Suppressor macrophage treated with lipopolysaccharide for 1 hour (primary cell): Measurements from ENCODE around the gene GNAT3.
A peak's percentile ranks its signal among the peaks of the same experiment; 100 is the strongest.

Source experiments
- DNase-seq, 3 donors: peaks; one replicate each; pipeline ENCODE4 v3.0.0-alpha.2; 2020 to 2022

The GNAT3 gene

DNA sequence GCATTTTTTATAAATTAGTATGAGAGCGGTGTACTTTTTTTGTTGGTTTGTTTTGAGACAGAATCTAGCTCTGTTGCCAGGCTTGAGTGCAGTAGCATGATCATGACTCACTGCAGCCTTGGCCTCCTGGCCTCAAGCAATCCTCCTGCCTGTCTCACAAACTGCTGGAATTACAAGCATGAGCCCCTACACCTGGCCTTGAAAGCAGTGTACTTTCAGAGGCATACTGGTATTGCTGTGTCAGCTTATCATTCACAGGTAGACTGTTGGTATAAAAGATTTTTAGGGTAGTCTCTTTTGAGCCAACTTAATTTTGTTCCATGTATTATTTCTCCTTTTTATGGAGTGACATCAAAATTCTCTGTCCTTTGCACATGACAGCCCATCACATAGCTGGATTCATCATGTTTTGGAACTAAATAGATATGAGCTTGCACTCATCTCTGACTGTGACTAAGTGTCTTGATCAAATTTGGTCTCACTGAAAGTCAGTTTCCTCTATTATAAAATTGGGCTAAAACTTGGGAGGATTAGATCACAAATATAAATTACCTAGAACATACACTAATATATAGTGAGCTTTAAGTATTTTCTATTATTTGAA is 12.4 kb downstream of the GNAT3 start:
- peak; percentile 59 to 61 (median 60) for DNase-seq

DNA sequence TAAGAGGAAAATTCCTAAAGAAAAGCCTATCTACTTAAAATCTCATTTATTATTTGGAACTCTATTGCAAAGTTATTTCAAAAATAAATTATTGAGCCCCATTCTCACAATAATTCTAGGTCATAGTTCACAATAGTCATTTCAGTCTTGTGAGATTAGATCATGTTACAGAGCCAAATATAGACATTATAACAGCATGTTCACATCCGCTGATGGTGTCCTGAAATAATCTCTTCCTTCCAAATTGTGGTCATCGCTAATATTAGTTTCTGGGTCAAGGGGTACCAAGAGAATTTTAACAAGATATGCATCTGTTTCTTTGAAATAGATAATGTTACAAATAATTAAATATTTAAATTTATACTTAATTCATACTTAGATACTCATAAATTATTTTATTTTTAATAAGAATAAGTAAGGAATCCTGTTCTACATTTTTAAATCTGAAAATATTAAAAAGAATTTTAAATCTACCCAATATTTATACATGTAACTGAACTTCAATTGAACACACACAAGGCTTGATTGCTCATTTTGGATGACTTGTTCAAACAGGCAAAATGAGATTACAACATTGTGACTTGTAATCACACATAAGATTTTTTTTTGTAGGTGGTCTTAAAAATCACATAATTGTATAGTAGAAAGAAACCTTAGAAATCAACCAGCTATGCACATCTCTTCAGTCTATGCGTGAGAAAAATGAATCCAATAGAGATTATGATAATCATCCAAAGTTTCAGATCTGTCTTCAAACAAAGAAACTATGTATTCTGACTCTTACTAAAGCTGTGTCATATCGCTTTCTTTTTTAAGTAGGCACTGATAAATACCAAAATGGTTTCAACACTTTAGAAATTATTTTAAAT is 13.1 kb downstream of the GNAT3 start:
- DNase-seq, result peak; percentile 8 to 49 (median 44)

DNA sequence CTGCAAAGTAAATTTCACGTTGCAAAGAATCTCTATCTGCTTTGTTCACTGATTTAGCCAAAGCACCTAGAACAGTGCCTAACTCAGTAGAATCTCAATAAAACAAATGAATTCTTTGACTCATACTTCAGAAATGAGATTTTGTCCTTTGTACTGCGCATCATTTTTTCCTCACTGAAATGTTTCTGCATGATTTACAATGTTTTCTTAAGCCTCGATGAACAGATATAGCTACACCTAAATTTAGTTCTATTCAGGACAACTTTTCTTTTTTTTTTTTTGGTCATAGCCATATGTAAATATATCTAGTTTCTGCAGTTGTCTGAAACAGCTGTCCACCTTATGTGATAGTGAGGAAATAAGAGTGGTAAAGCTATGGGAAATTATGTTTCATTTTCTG is 15.3 kb downstream of the GNAT3 start:
- no peak for DNase-seq

DNA sequence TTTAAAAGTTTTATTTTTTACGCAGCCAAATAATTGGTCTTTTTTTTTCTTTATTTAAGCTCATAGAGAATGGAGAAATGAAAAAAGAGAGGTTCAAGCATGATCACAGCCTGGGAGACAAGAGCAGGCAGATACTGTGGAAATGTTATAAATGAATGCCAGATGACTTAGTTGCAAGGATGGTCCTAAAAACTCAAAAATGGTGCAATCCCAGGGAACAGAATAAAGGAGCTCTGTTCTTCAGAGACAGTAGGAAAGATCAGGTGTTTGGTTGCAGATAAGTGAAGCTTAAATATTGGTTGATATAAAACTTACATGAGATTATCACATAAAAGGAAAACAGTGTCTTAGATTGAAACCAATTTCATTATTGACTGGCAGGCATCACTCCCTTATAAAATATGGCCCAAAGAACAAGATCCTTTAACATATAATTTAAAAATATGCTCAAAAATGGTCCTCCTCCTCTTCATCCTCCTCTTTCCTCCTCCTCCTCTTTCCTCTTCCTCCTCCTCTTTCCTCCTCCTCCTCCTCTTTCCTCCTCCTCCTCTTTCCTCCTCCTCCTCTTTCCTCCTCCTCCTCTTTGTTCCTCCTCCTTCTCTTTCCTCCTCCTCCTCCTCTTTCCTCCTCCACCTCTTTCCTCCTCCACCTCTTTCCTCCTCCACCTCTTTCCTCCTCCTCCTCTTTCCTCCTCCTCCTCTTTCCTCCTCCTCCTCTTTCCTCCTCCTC is 18.6 kb downstream of the GNAT3 start:
- DNase-seq, result no peak

DNA sequence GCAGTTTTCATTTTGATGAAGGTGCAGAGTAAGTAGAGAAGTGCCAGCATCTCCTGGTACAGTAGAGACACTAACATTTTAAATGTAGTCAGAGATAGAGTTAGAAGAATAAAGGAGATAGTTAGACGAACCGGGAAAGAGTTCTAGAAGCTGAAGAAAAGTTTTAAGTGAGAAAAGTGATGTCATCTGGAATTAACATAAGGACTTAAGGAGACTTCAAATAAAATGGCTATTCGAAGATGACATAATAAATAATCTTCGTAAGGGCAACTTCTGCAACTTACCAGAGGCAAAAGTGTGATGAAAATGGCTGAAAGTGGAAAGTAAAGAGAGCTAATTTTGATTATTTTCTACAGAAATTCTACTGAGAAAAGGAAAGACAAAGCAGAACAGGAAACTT is 20.4 kb downstream of the GNAT3 start:
- no peak for DNase-seq

DNA sequence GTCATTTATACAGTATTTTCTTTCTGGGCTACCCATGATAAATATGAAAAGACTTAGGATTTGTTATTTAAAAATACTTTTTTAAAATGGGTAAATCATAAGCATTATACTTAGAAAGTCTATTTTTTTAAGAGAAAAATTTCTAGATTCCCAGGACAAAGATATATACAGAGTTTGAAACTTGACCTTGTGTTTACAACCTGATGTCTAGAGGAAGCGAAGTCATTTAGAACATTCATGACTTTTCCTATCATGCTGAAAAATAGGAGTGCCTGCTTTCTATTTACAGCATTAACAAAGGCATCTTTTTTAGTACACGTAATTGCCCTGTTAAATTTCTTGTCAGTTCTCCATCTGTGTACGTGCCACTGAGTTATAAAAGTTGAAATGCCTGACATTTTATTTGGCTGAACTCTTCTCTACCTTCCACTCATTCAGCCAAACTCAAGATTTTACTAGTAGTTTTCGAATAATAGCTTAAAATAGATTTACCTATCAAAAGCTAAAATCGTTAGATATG is 23.0 kb downstream of the GNAT3 start:
- DNase-seq, result no peak

DNA sequence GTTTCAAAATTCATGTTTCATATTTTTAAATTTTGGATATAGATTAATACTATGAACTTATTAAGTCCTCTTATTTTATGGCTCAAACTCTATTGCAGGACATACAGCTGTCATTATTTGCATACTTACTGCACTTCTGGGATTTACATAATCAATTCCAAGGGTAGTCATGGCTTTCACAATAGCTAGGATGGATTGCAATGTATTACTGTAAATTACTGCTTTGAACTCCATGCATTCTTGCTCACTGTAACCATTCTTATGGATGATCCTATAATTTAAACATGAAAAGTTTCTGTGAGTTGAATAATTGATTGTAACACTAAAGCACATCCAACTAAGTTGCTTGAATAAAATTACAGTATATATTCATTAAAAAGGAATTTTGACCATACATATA is 23.5 kb downstream of the GNAT3 start:
- peak; percentile 20 to 65 (median 56) for DNase-seq

DNA sequence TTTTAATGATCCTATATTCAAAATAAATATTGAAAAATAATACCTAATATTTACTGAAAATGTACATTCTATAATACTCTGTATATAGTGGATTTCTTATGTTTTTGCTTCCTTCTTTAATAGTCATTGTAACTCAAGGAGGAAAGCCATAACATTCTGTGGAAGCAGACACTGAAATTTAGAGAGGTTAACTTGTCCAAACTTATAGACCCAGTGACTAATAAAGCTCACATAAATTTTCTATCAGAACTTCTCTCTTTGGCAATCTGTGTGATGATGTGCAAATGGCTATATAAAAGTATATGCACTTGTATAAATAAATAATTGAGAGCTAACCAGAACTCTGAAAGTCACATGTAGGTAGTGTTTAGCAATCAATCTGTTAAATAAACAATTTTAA is 26.1 kb downstream of the GNAT3 start:
- DNase-seq, result no peak

DNA sequence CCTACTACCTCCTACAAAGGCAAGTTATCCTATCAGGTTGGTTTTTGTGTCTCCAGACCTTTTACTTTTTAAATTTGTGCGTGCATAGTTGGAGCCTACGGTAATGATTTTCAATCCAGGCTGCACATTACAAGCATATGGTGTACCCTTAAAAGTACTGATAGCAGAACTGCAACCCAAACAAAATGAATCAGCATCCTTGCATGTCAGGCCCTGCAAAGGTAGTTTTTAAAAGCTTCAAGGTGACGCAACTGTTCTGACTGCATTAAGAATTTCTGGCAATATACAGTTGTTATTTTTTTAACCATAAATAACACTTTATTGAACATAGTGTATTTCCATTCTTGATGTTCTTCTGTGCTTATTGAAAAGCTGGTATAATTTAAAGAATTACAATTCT is 28.9 kb downstream of the GNAT3 start:
- no peak for DNase-seq

DNA sequence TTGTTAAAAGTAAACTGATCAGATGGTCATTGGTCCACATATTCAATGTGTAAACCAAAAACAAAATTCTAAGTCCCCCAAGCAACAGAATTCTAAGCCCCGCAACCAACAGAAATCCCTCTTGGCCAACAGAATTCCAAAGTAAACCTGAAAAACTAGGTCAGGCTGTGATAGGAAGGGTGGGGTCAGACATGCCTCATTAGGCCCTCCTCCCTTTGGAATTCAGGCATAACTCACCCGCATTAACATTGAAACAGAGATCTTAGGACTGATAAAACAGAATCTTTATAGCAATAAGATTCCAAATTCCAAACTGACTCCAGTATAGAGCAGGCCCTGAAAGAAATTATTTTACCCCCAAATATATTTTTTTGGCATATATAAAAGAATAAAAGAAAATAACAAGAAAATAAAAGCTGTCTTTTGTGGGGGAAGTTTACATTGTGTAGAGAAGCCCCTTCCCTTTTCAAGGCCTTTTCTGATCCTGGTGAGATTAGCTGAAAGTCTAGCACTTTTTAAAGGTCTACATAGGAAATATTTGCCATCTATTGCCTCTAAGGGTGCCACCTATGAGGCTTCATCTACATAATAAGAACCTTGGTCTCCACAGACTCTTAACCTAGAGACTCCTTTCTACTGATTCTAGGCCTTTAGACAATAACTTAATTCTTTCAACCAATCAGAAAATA is 30.5 kb downstream of the GNAT3 start:
- no peak for DNase-seq

DNA sequence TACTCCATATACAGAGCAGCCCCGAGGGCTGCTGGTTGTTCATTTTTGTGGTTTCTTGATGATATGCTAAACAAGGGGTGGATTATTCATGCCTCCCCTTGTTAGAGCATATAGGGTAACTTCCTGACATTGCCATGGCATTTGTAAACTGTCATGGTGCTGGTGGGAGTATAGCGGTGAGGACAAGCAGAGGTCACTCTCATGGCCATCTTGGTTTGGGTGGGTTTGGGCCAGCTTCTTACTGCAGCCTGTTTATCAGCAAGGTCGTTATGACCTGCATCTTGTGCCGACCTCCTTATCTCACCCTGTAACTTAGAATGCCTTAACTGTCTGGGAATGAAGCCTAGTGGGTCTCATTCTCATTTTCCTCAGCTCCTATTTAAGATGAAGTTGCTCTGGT is 31.3 kb downstream of the GNAT3 start:
- no peak for DNase-seq

DNA sequence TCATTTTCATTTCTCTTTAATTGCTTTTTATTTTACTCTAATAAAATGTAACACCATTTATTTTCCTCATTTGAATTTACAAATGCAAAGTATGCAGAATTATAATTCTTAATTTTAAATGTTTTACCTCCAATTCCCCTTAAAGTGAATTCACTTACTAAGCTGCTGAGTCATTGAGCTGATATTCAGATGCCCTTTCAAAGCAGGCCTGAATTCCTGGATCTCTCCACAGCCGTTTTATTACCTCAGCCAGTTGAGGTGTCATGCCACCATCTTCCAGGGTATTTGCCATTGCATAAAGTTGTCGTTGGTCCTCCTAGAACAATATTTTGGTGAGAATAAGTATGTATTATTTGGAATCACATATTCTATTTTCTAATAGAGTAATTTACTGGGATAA is 33.2 kb downstream of the GNAT3 start:
- no peak for DNase-seq

DNA sequence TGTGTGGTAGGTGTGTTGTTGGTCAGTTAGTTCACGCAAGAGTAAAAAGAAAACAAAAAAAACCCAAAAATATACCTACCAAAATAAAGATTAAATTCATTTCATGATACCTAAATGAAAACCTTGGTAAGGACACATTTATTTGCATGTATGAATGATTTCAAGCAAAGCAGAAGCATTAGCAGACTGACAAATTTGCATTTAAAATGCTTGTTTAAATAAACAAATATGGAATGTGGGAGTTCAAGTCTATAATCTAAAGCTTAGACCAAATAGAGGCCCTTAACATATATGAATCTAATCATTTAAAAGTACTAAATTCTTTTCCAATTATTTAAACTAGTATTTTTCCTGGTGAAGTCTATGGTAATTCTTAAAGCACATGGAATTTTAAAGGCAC is 35.8 kb downstream of the GNAT3 start:
- no peak for DNase-seq

DNA sequence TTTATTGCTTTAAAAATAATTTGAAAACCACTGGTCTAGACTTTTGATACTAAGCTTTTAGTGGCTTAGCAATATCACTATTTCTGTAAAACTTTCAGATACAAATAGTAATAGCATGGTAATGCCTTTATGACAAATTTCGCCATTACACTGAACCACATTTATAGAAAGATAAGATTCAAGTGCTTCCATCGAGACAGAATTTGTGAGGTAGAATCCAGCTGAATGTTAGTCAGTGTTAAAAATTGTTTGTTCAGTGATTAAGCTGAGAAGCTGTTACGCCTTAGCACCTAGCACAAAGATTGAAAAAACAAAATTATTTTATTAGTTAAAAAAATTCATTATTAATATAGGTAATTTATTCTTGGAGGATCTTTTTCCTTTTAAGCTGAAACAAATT is 36.5 kb downstream of the GNAT3 start:
- DNase-seq, result no peak

DNA sequence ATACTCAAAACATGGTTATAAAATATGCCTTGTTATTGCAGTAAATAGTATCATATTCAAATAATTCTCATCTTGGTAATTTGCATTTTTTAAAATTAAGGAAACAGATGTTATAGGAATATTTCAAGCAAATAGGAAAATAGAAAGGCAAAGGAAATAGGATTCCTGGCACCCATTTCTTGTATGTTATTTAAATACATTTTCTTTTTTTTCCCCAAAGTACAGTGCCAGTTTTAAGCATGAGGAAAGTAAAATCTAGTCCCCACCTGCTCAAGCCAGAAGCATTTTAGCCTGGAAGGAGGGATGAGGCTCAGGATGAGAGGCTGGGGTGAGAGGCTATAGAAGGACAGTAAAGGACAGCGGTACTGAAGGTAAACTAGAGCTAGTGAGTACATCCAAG is 38.1 kb downstream of the GNAT3 start:
- no peak for DNase-seq

DNA sequence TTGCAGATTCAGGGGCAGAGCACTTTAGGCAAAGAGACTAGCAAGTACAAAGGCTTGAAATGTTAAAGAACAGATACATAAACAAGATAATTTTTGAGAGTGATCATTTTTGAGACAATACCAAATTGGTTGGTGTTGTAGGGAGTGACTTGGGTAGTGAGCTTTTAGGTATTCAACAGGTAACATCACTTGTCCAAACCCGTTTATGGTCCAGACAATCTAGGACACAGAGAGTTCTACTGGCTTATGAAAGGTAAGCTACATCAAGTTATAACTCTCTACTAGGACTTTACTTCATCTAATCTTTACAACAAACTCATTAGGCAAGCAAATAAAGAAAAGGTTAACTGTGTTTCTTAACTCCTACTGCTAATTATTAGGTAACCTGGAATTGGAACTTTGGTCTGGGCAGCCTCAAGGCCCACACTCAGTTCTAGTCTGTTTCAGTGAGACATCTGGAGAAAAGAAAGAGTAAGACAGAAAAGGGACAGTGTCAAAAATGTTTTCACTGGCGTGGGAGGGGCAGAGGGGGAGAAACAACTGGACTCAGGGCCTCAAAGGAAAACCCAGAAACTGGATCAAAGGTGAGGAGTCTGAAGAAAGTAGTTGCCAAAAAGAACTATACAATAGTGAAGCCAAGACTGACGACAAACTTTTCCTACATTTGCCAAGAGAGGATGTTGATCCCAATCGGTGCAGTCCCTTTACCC is 39.2 kb downstream of the GNAT3 start:
- no peak for DNase-seq

DNA sequence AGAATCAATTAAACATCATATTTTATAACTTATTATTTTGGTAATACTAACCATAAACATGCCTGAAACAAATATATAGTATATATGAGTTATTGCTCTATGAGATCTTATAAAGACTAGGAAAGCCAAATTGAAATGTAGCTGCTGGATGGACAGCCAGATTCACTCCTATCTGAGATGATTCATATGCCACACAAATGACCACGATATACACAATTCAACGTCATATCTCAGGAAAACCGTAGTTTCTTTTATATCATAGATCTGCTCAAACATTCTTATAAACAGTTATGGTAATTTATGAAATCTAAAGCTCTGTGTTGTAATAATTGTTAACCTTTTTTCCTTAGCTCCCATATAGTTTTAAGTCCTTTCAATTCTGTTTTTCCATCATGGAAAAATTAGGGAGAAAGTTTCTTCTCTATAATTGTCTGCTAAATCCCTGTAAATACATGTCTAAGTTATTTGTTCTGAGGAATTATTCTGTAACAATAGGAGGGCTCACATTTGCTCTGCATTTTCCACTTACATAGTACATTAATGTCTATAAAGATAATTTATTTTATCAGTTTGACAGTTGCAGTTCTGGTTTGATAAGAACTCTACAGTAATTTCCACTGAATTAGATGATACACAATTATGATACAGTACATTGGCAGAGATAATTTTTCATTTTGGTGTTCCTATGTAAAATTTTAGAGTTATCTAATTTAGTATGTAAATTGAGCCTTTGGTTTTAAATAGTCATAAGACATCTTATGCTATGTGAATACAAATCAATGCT is 42.7 kb downstream of the GNAT3 start:
- no peak for DNase-seq

DNA sequence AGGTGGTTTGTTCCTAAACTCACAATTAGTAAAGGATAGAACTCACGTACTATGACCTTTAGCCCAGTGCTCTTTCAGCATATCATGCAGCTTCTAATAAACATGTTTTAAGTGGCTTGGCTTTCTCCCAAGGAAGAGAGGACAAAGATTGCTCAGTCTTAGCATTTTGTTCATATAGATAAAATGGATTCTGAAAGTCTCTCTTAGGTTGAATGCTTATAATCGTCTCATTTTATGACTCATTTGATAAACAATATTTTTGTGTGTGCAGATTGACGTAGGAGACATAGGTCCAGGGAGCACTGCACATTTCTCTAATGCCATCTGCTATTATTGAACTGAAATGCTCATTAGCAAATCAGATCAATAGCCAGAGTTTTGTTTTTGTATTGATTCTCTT is 44.8 kb downstream of the GNAT3 start:
- no peak for DNase-seq

DNA sequence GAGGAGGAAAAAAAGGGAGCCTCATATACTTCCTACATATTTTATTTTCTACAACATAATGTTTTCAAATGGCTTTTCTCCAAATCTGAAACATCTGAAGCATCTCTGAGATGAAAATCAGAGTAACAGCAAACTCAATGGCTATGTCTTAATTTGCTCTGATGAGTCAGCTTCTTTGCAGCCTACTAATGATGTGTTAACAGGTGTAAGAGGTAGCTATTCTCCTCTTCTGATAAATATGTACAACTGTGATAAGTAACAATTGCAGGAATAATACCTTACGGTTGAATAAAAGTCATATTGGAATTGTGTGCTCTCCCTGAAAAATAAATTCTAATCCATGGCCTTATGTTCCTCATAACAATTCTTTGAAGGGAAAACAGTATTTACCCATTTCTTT is 45.2 kb downstream of the GNAT3 start:
- no peak for DNase-seq

DNA sequence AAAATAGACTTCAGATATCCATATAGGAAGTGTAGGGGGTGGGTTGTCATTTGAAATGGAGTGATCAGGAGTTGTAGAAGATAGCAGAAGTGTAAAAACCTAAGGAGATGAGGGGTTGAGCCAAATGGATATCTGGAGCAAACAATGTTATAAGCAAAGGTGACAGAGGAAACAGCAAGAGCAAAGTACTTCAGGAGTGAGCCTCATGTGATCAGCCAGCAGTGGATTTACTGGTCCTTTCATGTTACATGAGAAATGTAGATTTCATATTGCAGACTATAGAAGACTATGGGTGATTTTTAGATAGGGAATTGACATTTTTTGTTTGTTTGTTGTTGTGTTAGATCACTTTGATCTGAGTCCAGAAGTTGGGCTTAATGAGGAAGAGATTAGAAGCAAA is 47.7 kb downstream of the GNAT3 start:
- no peak for DNase-seq

DNA sequence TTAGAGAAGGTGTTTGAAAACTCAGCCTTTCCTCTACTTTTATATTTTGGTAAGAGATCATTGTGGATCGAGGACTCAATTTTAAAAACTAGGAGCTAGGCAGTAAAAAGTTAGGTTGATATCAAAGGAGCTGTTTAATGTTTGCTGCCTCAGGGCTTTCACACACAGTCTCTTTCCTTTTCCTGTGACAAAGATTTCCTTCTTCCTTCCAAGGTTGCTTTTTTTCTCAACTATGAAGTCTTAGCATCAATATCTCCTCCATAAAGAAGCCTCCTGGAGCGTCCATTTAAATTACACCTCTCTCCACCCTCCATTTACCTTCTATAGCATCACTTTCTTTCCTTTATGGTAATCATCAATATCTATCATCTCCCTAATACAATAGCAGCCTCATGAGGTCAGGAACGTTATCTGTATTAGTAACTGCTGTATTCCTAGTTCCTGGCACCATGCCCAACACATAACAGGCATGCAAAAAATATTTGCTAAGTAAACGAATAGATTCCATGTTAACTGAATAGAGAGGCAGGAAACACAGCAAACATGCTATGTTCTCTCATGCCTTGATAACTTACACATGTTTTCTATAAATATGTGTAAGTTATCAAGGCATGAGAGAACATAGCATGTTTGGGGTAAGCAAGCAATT is 48.5 kb downstream of the GNAT3 start:
- DNase-seq, result no peak
